Smooth muscle cell (in vitro differentiated cells): Measurements from ENCODE around the gene HOXC11. TPM values are rescaled to one million over a fixed set of nuclear protein-coding genes. Genes with fewer than 3 reads are reported as not detected.

Source experiments
- DNase-seq: peaks from one replicate; lab custom pipeline; 2025; ENCODE audit not compliant: unreplicated experiment; lab: John Stamatoyannopoulos, UW
- H2AFZ ChIP-seq: fragments of 200-600 bp; sonication (generic); 2 replicates; pipeline ENCODE4 v1.6.0; 2016; ENCODE audit warnings: antibody characterized with exemption, low read depth, mild to moderate bottlenecking
- H3F3A ChIP-seq: fragments of 200-600 bp; sonication (generic); 2 replicates; pipeline ENCODE4 v1.6.0; 2017; ENCODE audit warnings: antibody characterized with exemption, low read depth
- H3K27ac ChIP-seq: fragments of 200-600 bp; sonication (generic); 2 replicates; pipeline ENCODE4 v1.5.1; 2016; ENCODE audit warnings: low read depth, mild to moderate bottlenecking
- H3K27me3 ChIP-seq: fragments of 200-600 bp; sonication (generic); 2 replicates; pipeline ENCODE4 v1.6.1; 2016; ENCODE audit warnings: low read depth, mild to moderate bottlenecking
- H3K36me3 ChIP-seq: fragments of 200-600 bp; sonication (generic); 2 replicates; pipeline ENCODE4 v1.5.1; 2016; ENCODE audit warnings: low read depth
- H3K4me1 ChIP-seq: fragments of 200-600 bp; sonication (generic); 2 replicates; pipeline ENCODE4 v1.5.1; 2016; ENCODE audit warnings: low read depth
- H3K4me2 ChIP-seq: fragments of 200-600 bp; sonication (generic); 2 replicates; pipeline ENCODE4 v1.6.0; 2016; ENCODE audit warnings: mild to moderate bottlenecking
- H3K4me3 ChIP-seq: fragments of 200-600 bp; sonication (generic); 2 replicates; pipeline ENCODE4 v1.5.1; 2016; ENCODE audit warnings: mild to moderate bottlenecking
- H3K79me2 ChIP-seq: fragments of 200-600 bp; sonication (generic); 2 replicates; pipeline ENCODE4 v1.6.0; 2016; ENCODE audit warnings: low read depth, mild to moderate bottlenecking
- H3K9ac ChIP-seq: fragments of 200-600 bp; sonication (generic); 2 replicates; pipeline ENCODE4 v1.6.0; 2016; ENCODE audit warnings: low read depth
- H3K9me3 ChIP-seq: fragments of 200-600 bp; sonication (generic); replicated peaks from 2 replicates; pipeline ENCODE4 v1.5.1; 2016; ENCODE audit warnings: low read depth
- H4K20me1 ChIP-seq: fragments of 200-600 bp; sonication (generic); 2 replicates; pipeline ENCODE4 v1.6.0; 2016; ENCODE audit warnings: low read depth
- WGBS: methylation state at CpG from one replicate; pipeline ENCODE4 v1.1.7; 2016; ENCODE audit warnings: low lambda C conversion rate; 5-methylcytosine and 5-hydroxymethylcytosine counted together
- polyA plus RNA-seq: library from polyadenylated mRNA; unstranded; fragments of >200 nt; fragmentation: Nextera tagmentation; extraction: Ambion mirVana; gene quantifications from 2 replicates; pipeline ENCODE4 v1.2.1, GENCODE V29; 2016
- total RNA-seq: library from RNA; depleted of rRNA; stranded (reverse); fragments of >200 nt; gene quantifications from 2 replicates; pipeline ENCODE4 v1.2.3, GENCODE V29; 2014
- TF ChIP-seq, protein P1 (sequence below): fragments of 200-600 bp; sonication (generic); IDR thresholded peaks from 2 replicates; pipeline ENCODE4 v1.5.1; 2017; ENCODE audit warnings: borderline replicate concordance, mild to moderate bottlenecking, antibody characterized with exemption; ENCODE audit not compliant: insufficient read depth, poor library complexity, severe bottlenecking

The HOXC11 gene
- total and polyA plus RNA-seq, 2 experiments from 2014 or later, result 0.23 to 0.27 TPM

DNA sequence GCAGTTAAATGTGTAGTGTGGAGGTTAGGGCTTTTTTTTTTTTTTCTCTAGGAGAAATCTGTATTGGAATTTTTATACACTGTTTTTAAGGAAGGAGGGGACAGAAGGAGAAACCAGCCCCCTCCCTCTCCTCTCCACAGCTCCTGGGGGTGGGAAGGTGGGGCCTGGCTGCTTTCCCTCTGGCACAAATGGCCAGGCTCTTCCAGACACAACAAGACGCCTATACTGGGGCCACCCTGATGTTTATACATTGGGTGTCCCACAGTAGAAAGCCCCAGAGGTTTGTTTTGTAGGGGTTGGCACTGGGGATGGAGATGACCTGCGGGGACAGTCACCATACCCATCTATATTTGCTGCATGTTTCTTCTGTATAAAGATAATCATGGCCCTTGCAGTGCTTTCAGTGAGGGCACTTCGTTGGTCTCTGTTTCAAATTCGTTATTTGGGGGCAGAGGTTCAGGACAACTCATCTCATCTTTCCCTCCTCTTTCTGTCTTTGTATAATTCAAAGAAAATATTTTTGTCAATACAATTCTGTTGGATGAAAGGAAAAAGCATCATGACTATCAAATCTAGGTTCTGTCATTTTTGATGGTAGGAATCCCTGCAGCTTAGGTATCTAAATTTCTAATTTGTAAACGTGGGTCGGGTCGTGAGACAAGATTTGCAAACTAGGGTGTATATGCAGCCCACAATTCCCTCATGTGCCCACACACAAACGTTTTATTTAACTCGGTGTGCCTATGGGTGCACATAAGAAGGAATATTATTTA is 4.1 kb downstream of the HOXC11 start:
- H2AFZ ChIP-seq, result no peak overlapping the region
- H3K27me3 ChIP-seq, result peaks cover 100% of the 10 kb centered on the region
- H3K27ac ChIP-seq, result no peak overlapping the region
- WGBS, result 25% methylated on average over 9 of the region's 9 CpGs
- no peak overlapping the region for H3K4me2 ChIP-seq
- H3K36me3 ChIP-seq, result no peaks in the 10 kb centered on the region
- H3K9me3 ChIP-seq, result no peaks in the 10 kb centered on the region
- H3K9ac ChIP-seq, result no peak overlapping the region
- DNase-seq, result no peak
- no peaks in the 10 kb centered on the region for H3K79me2 ChIP-seq
- H3K4me3 ChIP-seq, result no peak overlapping the region
- H3F3A ChIP-seq, result no peaks in the 10 kb centered on the region
- H3K4me1 ChIP-seq, result peaks cover 4% of the 10 kb centered on the region
- H4K20me1 ChIP-seq, result no peaks in the 10 kb centered on the region
- TF ChIP-seq, protein P1, sequence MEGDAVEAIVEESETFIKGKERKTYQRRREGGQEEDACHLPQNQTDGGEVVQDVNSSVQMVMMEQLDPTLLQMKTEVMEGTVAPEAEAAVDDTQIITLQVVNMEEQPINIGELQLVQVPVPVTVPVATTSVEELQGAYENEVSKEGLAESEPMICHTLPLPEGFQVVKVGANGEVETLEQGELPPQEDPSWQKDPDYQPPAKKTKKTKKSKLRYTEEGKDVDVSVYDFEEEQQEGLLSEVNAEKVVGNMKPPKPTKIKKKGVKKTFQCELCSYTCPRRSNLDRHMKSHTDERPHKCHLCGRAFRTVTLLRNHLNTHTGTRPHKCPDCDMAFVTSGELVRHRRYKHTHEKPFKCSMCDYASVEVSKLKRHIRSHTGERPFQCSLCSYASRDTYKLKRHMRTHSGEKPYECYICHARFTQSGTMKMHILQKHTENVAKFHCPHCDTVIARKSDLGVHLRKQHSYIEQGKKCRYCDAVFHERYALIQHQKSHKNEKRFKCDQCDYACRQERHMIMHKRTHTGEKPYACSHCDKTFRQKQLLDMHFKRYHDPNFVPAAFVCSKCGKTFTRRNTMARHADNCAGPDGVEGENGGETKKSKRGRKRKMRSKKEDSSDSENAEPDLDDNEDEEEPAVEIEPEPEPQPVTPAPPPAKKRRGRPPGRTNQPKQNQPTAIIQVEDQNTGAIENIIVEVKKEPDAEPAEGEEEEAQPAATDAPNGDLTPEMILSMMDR, result no peak

DNA sequence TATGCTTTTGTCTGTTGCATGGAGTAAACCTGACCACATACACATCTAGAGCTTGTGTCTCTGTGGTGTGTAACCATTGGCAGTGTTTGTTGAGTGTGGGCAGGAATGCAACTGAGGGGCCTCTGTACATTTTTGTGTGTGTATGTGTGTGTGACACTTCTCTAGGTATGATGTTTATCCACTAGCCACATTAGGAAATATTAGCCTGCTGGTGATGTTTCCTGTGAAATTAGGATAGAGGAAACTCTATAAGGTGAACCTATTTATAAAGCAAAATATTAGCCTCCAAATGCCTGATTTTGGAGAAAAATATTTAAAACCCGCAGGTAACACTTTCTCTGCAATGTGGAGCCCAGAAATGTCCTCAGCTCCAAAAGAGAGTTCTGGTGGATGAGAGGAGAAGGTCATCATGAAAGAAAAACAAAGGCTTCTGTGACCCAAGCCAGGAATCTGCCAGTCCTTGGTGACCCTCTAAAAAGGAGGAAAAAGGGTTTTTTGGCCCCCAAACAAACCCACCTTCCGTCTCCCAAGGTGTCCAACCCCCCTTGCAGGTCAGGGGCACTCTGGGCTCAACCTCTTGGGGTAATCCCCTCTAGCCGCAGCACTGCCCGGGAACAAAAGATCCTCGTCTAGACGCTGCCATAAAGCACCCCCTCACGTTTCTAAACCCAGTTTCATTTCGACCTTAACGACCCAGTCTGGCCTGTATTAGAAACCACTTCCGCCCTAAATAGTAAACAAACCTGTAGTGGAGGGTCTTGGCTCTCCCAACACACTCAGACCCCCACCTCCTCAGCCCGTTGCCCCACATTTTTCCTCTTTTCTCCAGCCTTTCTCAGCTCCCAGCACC is 4.9 kb downstream of the HOXC11 start:
- H3K27ac ChIP-seq, result no peak overlapping the region
- no peak for DNase-seq
- H3K9ac ChIP-seq, result no peak overlapping the region

GRCh38 chr12:53978477-53979356 is 5.8 kb downstream of the HOXC11 start:
- no peak overlapping the region for H3K9ac ChIP-seq
- H3K36me3 ChIP-seq, result no peaks in the 10 kb centered on the region
- H3K4me3 ChIP-seq, result no peak overlapping the region
- TF ChIP-seq, protein P1, result no peak
- no peaks in the 10 kb centered on the region for H3K9me3 ChIP-seq
- H3K79me2 ChIP-seq, result no peaks in the 10 kb centered on the region
- H3F3A ChIP-seq, result no peaks in the 10 kb centered on the region
- H3K4me2 ChIP-seq, result no peak overlapping the region
- H3K27ac ChIP-seq, result no peak overlapping the region
- no peak overlapping the region for H2AFZ ChIP-seq
- 19% methylated on average over 15 of the region's 15 CpGs for WGBS
- H3K27me3 ChIP-seq, result peaks cover 100% of the 10 kb centered on the region
- DNase-seq, result no peak
- H4K20me1 ChIP-seq, result no peaks in the 10 kb centered on the region
- peaks cover 4% of the 10 kb centered on the region for H3K4me1 ChIP-seq

More for the DNA sequence above, 4.9 kb downstream of the HOXC11 start:
- no peaks in the 10 kb centered on the region for H3K36me3 ChIP-seq
- WGBS, result 19% methylated on average over 11 of the region's 11 CpGs
- H3K4me3 ChIP-seq, result peak overlapping the region; percentile 20
- H3K79me2 ChIP-seq, result no peaks in the 10 kb centered on the region
- peaks cover 4% of the 10 kb centered on the region for H3K4me1 ChIP-seq
- no peak overlapping the region for H2AFZ ChIP-seq
- TF ChIP-seq, protein P1, result no peak
- H3K9me3 ChIP-seq, result no peaks in the 10 kb centered on the region
- H3K27me3 ChIP-seq, result peaks cover 100% of the 10 kb centered on the region
- H4K20me1 ChIP-seq, result no peaks in the 10 kb centered on the region
- no peak overlapping the region for H3K4me2 ChIP-seq
- no peaks in the 10 kb centered on the region for H3F3A ChIP-seq
